ENCODE results near the gene PTAFR. TPM values are rescaled to one million over a fixed set of nuclear protein-coding genes. Genes with fewer than 3 reads are reported as not detected.

The PTAFR gene
- total RNA-seq, 1 donor from 2014 or later, result 1.3 TPM

DNA sequence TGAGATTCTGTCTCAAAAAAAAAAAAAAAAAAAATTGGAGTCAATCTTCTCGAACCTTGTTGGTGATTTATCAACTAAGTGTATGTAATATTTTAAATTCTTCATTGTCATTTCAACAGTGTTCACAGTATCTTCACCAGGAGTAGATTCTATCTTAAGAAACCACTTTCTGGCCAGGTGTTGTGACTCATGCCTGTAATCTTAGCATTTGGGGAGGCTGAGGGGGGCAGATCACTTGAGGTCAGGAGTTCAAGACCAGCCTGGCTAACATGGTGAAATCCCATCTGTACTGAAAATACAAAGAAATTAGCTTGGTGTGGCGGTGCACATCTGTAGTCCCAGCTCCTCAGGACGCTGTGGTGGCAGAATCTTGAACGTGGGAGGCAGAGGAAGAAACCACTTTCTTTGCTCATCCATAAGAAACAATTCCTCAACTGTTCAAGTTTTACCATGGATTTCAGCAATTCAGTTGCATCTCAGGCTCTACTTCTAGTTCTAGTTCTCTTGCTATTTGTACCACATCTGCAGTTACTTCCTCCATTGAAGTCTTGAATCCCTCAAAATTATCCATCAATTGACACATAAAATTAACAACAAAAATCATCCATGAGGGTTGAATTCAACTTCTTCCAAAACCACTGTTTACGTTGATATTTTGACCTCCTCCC, 57.7 kb downstream of the PTAFR start:
- DNase-seq, result no peak

DNA sequence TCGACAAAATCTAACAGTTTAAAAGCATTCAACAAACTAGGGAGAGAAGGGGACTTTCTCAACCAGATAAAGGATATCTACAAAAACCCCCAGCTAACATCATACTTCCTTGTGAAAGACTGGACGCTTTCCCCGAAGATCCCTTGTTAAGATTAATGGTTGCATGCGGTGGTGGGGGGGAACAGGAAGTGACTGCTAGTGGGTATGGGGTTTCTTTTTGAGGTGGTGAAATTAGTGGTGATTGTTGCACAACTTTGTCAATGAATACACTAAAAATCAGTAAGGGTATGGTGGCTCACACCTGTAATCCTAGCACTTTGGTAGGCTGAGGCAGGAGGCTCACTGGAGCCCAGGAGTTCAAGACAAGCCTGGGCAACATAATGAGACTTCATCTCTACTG, 61.2 kb downstream of the PTAFR start:
- DNase-seq, result no peak

DNA sequence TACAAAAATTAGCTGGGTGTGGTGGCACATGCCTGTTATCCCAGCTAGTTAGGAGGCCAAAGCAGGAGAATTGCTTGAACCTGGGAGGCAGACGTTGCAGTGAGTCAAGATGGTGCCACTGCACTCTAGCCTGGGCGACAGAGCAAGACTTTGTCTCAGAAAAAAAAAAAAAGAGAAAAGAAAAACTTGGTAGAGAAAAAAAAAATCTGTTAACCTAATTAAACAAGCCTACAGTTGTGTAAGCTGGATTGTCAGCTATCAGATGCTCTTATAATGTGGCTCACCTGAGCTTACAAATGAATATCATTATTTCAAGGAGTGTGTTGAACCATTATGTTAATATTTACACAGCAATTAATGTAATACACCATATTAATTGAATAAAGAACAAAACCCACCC, 61.6 kb downstream of the PTAFR start:
- no peak for DNase-seq

DNA sequence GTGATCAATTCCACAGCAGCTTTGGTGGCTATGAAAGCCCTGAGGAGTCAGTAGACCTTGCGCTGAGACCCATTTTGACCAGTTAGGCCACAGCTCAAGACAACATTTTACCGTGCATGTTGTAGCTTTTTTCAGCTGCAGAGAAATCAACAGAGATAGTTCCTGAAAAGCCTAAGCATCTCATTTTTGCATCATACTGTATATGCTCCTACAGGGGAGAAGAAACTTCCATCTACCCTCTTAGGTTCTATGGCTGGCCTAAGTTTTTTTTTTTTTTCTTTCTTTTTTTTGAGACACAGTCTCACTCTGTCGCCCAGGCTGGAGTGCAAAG, 63.3 kb downstream of the PTAFR start:
- DNase-seq, result no peak

DNA sequence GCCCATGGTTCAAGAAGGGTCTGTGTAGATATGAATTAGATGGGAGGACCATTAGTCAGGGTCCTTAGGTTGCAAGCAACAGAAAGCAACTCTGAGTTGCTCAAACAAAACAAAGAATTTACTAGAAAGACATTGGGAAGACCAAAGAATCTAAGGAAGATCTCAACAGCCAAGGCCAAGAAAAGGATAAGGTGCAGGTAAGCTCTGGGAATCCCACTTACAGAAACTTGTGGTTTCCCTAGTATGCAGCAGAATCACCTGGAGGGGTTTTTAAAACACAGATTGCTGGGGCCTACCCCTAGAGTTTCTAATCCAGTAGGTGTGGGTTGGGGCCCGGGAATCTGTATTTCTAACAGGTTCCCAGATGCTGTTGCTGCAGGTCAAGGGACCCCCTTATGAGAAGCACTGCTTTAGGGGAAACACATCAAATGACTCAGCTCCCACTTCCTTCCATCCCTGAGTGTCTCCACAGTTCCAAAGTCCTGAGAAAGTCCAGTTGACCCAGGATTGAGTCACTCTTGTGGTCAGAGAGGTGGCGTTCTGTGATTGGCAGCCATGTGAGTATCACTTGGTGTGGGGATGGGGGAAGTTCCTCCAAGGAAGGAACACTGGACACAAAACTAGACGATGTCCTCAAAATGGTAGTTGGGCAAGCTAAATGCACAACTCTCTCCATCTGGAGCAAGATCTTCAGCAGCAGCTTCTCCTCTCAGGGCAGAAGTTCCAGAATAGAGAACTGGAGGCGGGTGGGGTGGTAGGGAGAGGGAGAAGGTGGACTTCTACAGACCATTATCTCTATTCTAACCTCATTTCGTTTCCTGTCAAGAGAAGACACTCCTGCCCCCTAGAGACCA, 63.9 kb downstream of the PTAFR start:
- no peak for DNase-seq

DNA sequence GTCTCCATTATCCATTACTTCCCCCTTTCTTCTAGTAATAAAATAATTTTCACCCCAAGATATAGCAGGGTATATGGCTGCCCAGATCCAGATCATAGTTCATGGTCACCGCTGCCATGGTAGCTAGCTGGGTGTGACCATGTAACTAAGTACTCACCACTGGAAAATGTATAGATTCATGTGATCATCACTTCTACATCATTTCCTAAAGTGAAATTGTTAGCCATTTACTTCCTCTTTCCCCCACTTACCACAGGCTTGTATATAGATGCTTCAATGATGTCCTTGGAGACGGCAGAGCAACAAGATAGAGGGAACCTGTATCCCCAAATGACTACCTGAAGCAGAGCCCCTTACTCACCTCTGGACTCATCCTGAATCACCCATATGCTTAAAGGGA, 65.3 kb downstream of the PTAFR start:
- no peak for DNase-seq

DNA sequence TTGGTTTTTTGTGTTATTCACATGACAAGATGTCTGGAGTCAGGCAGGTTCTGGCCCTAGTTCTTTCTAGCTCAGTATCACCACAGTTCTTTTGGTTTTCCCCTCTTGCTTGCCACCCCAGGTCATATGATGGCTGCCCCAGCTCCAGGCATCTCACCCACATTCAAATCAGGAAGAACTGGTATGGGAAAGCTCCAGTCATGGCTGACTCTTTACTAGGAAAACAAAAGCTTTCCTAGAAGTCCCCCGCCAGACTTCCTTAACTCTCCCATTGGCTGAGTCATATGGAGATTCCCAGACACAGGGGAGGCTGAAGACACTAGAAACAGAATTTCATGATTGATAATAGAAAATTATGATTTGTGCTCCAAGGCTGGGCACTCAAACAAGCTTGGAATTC, 65.9 kb downstream of the PTAFR start:
- DNase-seq, result no peak

DNA sequence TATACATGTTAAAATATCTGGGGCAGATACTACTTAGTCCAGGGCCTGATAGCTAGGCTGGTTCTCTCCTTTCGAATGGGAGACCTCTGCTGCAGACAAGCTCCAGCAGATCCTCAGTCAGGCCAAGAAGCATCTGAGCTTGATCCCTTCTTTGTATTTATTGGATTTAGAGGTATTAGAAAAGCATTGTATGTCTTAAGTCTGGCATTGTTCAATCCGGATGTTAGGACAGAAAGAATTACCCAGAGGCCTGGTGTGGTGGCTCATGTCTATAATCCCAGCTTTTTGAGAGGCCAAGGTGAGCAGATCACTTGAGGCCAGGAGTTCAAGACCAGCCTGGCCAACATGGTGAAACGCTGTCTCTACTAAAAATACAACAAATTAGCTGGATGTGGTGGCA, 66.9 kb downstream of the PTAFR start:
- DNase-seq, result no peak

DNA sequence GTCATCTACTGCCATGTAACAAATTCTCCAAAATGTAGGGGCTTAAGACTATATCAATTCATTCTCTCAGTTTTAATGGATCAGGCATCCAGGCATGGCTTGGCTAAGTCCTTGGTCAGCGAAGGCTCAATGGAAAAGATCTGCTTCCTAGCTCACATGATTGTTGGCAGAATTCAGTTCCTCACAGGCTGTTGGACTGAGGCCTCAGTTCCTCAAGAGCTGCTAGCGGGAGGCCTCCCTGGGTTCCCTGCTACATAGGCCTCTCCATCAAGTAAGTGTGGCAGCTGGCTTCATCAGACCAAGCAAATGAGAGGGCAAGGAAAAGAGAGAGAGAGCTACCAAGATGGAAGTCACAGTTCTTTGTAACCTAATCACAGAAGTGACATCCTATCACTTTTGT, 68.5 kb downstream of the PTAFR start:
- no peak for DNase-seq

DNA sequence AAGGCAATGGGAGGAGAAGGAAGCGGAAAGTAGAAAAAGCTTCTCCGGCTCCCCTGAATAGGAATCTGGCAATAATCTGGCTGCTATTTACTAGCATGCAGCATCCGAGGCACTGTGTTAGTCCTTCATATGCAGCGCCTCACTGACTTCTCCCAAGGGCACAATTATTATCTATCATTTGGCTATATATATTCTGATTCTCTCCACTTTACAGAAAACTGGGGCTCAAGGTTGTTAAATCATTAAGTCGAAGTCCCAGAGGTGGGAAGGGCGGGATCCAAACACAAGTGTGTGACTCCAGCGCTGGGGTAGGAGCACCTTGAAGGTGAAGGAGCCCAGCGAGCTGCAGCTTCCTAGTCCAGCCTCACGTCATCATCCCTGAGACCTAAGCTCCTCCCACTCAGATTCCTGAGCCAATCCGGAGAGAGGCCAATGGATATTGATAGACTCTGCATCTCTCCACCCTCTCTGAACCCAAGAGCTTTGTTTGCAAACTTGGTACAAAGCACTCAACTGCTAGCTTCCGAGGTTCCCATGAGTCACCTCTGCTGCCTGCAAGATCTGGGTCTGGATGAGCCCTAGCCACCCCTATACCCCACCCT, 71.5 kb downstream of the PTAFR start:
- peak; percentile 22 for DNase-seq

DNA sequence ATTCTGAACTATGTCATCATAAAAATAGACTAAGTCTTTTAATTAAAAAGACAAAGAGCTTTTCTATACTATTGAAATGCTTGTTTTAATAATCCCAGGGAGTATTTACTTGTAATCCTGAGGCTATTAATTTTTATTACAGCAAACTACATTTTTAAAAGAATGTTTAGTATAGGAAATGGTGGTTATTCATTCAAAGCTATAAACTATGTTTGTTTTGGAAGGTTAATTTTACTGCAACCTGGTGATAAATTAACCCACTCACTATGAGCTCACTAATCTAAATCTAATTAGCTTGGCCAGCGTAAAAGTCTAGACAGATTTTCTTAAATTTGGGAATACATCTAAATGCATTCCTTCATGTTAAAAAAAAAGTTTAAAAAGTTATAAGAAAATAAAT, 74.3 kb downstream of the PTAFR start:
- DNase-seq, result no peak

DNA sequence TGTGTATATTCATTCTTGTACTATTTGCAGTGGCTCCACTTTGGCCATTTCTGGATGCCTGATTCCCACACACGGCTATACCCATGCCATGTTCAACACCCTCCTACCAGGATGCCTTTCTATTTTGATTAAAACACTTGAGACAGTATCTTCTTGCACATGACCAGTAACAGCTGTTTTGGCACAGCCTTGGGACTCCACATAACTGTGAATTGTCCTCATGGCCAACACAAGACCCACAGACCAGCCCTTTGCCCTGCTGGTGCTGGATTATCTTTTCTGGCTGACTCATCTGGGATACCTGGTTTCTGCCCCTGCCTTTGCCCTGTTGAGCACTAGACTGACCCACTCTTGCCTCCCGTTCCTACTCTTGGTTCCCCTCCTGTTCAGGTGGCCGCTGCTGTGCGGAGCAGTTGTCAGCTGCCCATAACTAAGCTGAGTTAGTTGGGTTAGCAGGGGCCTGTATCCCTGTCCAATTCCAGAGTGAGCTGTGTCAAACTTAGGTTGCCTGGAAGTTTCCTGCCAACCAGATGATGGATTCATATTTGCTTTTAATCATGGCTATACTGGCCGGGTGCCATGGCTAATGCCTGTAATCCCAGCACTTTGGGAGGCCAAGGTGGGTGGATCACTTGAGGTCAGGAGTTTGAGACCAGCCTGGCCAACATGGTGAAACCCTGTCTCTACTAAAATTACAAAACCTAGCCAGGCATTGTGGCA, 77.3 kb downstream of the PTAFR start:
- DNase-seq, result peak; percentile 70

Small RNA genes lying within 50 kb of the gene (small RNA-seq; reads per million reads assigned to genes)
- gene RNU6-176P (ENCODE audit: low replicate concordance), result not detected

Other genes starting within 250 kb of the PTAFR start
- gene SMPDL3B, start 241.7 kb downstream of the PTAFR start, total RNA-seq, result 2.7 TPM
- gene XKR8, start 216.7 kb downstream of the PTAFR start, total RNA-seq, result 6.9 TPM
- gene EYA3, start 88.1 kb downstream of the PTAFR start, total RNA-seq, result 15.1 TPM
- 33.7 TPM for gene DNAJC8, start 56.3 kb upstream of the PTAFR start, total RNA-seq
- gene ATP5IF1, start 59.4 kb upstream of the PTAFR start, total RNA-seq, result 58.9 TPM
- 2.7 TPM for gene SESN2, start 82.8 kb upstream of the PTAFR start, total RNA-seq
- 15.6 TPM for gene MED18, start 152.3 kb upstream of the PTAFR start, total RNA-seq
- 15.1 TPM for gene PHACTR4, start 193.1 kb upstream of the PTAFR start, total RNA-seq